ENCODE results near the gene MSRB3.

The MSRB3 gene

DNA sequence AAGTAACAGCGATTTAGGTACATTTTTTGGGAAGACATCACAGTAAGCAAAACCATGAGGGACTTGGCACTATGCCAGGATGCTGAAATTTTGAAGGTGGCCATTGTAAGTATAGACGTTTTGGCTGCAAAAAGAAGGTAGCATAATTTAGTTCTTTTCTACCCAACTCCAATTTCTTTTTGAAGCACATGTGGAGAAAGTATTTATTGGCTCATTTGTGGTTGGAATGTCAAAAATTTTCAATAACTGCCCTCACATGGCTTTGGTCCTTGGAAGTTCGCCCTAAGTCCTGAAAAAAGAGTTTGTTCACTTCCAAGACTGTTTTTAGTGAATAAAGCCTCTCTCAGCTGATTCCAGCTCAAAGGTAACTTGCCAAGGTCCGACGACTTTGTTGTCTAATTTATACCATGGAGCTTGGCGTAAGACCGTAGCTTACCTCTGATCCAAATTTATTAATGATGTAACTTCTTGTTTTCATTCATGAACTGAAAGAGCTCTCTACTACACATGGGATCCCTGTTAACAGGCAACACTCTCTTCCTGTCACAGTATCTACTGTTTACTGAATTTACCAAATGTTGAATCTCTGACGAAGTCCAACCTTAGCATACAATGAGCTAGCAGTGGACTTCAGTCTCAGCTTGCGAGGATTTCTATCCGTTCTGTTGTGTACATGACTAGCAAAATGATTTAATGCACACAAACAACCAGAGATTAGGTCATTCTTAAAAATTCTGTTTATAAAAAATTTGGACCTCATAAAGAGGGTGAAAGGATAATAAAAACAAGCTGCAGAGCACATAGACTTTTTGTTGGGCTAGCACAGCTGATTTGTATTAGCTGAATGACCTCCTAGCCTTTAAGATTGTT, 49.0 kb downstream of the MSRB3 start:
- DNase-seq, result no peak

DNA sequence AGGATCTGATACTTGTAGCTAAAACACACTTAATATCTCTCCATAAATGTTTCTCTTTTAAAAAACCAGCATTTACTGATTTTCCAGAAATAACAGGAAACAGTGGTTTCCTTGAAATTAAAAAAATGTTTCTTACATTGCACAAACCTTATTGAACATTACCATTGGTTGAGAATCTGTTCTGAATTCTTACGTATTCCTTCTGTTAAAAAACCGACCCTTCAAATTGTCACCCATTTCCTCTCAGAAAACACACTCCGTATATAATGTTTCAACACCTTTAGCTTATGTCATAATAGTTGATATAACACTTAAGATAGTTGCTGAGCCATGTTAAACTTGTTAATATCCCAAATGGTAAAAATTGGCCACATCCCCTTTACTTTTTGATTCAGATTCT, 51.2 kb downstream of the MSRB3 start:
- no peak for DNase-seq

DNA sequence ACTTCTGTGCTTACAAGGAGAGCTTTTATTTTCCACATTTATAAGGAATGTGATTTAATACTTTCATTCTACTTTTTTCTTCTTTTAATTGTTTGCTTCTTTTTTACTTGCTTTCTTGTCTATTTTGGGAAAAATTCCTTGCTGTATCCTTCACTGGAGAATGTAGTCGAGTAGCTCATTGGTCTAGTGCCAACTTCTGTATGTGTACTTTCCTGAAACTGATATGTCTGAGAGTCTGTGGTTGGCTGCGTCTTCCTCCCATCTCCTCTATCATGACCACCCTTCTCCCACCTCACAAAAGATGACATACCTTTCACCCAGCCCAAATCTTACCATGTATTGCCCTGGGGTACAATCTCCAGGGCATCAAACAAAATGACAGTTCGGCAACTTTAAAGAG, 51.8 kb downstream of the MSRB3 start:
- no peak for DNase-seq

GRCh38 chr12:65331456-65331855, 53.0 kb downstream of the MSRB3 start:
- DNase-seq, result no peak

- DNase-seq, result no peak
Observed at GRCh38 chr12:65333649-65334048, 55.2 kb downstream of the MSRB3 start.

DNA sequence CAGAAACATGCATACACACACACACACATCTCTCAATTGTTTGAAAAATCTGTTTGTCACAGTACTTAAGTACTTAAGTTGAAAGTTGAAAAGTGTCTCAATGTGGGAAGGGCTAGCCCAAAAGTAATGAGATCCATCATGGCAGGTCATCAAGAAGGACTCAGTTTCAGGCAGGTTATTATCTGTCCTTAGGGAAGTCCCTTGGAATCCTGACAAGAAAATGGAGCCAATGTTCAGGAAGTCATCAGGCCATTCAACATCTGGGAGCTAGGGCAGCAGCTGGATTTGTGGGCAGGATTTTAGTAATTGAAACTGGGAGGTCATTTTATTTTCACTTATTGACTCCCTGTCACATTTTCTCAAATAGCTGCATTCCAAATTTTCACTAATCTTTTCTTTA, 56.0 kb downstream of the MSRB3 start:
- DNase-seq, result no peak

DNA sequence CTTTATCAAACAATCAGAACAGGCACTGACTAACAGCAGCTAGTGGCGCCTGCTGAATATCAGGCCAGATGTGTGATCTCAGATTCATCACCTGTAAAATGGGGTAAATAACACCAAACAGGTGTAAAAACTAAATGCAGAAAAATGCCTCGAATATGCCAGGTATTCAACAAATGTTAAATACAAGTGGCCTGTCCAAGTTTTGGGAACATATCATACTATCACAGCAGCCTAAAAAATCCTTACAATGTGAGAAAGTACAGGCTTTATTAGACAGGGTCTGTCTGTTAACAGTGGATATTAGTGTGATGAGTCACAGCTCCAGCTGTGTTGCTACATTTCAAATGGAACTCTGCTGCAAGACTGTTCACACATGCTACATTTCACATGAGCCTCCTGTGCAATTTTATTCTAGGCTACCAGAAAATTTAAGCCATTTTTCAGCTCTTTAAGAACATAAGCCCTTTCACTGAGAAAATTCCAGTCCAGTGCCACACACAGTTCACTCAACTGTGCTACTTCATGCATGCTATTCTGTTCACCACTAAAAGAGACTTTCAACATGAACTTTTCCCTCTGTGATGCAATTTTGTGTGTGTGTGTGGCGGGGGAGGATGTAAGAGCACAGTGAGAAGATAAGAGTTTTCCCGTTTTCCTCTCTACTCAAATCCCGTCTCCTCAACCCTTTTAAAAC, 56.7 kb downstream of the MSRB3 start:
- no peak for DNase-seq

- no peak for DNase-seq
Observed at GRCh38 chr12:65335981-65336380, 57.5 kb downstream of the MSRB3 start.

GRCh38 chr12:65339161-65339560, 60.7 kb downstream of the MSRB3 start:
- DNase-seq, result no peak

DNA sequence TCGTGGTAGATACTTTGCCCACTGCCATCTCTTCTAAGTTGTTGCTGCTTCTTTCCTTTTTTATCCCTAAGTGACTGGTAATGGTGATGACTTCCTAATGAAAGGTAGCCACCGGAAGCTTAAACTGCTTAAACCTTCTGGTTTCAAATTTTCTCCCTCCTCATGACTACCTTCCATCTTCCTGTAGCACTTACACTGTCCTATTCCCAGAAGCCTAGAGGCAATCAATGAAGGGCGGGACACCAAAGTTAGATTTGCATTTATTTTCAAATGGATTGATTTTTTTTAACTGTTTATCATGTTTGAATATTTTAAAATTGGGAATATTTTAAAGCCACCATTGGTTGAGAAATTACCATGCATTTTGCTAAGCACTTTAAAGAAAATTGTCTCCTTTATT, 64.7 kb downstream of the MSRB3 start:
- DNase-seq, result no peak

GRCh38 chr12:65343801-65344200, 65.3 kb downstream of the MSRB3 start:
- no peak for DNase-seq

- no peak for DNase-seq
Observed at GRCh38 chr12:65355461-65355860, 77.0 kb downstream of the MSRB3 start.

DNA sequence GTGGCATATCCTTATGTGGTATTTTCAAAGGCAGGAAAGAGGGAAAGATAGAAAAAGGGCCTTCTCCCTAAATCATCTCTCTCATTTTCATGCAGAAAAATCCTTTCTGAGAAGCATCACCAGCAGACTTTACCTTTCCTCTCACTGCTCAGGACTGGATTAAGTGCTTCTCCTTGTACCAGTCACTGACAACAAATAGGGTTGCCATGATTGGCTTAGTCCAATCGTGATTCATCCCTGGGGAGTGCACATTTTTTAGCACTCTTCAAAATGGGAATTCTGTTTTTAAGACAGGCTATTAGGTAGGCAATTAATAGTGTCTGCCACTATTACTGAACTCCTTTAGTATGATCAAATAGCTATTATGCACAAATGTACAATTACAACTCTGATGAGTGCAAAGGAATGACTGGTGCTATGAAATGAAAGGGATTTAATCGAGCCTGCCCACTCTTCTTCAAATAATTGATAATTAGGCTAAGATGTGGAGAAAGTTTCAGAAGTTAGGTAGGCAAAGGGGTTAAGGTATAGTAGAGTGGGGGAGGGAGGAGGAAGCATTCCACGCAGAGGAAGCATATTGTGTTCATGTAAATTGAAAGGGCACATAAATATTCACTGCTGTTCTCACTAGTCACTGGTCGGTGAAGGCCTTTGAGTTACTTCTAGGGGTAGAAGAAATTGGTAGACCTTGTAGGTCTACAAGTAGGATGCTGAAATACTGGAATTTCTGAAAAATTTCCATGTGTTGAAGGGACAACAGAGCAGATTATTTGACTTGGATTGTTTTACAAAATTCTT, 84.0 kb downstream of the MSRB3 start:
- DNase-seq, result no peak

- DNase-seq, result no peak
Observed at GRCh38 chr12:65364046-65364445, 85.6 kb downstream of the MSRB3 start.

DNA sequence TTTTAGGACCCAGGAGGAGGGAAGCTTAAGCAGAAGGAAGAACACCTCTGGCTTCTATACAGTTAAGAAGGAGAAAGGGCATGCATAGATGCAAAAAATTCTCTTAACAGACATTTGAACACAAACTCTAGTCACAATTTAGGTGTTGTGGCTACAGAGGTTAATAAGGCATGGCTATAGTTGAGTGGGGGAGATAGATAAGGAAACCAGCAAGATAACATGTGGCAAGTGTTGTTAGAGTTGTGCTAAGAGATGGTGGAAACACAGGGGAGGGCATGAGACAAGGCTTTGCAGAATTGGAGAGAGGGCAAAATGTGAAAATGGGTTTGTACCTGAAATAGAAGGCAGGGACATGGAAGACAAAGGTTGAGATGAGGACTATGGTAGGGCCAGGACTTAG, 88.9 kb downstream of the MSRB3 start:
- no peak for DNase-seq

DNA sequence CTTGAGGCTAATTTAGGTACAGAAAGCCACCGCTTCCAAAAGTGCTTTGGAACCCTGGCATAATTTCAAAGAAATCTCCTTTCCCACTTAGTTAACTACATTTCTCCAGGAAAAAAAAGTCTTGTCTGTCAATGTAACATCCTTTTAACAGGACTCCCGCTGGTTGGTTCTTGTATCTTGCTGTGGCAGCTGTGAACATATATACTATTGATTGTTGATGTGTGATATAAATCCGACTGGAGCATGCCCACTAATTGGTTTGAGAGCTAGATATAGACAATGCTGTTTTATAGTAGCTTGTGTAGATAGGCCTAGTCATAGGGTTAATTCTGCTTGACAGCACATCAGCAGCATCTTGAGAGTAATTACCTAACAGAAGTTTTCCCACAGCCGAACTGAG, 89.6 kb downstream of the MSRB3 start:
- no peak for DNase-seq

DNA sequence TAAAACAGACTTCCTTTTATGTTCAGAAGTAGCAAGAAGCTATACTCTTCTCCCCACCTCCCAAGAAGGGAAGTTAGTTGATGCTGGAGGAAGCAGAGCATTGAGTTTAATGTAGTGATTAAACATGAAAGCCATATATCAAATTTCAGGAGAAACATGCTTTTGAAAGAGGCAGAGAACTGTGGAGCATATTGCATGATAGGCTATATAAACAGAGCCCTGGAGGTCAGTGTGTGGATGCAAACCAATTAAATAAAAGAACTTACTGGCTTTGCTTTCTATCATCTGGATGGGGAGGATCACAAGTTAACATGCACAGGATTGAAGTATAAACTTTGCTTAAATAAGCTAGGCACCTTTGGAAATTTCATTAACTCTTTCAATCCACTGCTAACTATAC, 94.1 kb downstream of the MSRB3 start:
- DNase-seq, result no peak

GRCh38 chr12:65384240-65384639, 105.8 kb downstream of the MSRB3 start:
- DNase-seq, result no peak

DNA sequence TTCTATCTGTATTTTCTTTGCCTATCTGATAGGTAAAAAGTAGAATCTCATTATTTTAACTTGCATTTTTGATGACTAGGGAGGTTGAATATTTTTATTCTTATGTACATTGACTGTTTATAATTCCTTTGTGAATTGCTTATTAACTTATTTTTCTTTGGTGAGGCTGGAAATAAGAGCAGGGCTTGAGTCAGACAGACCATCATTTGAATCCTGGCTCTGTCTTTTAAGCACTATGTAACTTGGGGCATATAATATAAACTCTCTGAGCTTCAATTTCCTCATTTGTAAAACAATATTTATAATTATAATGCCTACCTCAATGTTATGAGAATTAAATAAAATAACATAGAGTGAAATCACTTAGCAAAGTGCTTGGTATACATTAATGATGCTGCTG, 108.9 kb downstream of the MSRB3 start:
- DNase-seq, result no peak

DNA sequence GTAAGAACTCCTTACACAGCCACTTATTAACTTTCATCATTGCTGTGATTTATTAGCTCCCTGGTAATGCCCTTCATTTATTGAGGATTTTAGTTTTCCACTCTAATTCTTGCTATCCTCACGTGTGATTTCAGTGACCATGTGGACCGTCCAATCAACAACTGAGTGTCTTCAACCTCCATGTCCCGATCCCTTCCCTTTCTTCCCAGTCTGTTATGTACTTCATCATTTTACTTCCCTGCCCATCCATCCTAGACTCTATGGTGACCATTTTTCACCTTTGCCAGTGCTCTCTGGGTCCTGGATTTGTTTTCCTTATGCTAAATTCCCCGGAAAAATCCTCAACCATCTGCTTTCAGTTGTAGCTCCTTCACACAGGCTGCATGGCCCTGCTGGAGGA, 111.0 kb downstream of the MSRB3 start:
- DNase-seq, result no peak

DNA sequence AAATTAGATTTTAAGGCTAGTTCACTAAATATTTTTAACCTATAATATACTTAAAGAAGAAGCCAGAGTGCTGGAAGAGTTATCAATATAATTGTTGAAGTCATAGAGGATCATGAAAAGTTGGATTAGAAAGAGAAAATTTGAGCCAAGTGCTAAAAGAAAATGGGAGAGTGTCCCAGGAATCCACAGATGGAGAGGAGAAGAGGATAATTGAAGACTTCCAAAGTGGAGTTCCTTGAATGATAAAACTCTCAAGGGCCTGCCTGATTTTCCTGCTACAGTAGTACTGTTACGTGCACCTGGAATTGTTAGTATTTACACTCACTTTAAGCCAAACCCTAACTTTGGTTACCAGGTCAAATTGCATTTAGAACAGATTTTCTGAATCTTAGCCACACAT, 113.2 kb downstream of the MSRB3 start:
- no peak for DNase-seq

- no peak for DNase-seq
Observed at GRCh38 chr12:65392491-65392890, 114.0 kb downstream of the MSRB3 start.

DNA sequence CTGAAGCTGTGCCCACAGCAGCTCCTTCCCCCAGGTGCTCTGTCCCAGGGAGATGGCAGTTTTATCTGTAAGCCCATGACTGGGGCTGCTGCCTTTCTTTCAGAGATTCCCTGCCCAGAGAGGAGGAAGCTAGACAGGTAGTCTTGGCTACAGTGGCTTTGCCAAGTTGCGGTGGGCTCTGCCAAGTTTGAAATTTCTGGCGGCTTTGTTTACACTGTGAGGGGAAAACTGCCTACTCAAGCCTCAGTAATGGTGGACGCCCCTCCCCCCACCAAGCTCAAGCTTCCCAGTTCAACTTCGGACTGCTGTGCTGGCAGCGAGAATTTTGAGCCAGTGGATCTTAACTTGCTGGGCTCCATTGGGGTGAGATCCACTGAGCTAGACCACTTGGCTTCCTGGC, 124.7 kb downstream of the MSRB3 start:
- DNase-seq, result no peak
